Natural killer cell (primary cell): ENCODE results near the gene PRAC2. TPM values are rescaled to one million over a fixed set of nuclear protein-coding genes. Genes with fewer than 3 reads are reported as not detected.
A peak's percentile ranks its signal among the peaks of the same experiment; 100 is the strongest.

ENCODE experiments used
- ATAC-seq, 3 donors: fragments of 150-1000 bp in 2 of 3; fragments of 200-7000 bp in 1 of 3; cut with Tn5 transposase; 1 replicate in 1 of 3; 2 replicates in 2 of 3; pipeline ENCODE4 v1.10.0; 2021; ENCODE audit warnings: mild to moderate bottlenecking in 2 of 3, moderate library complexity in 2 of 3
- DNase-seq, 2 donors: peaks; one replicate each; pipeline versions ENCODE4 v3.0.0 to v3.0.0-alpha.2; 2013 to 2021; ENCODE audit warnings: mixed read lengths in 1 of 2
- H3K27ac ChIP-seq: one replicate; pipeline ENCODE4 v1.5.1; 2013; ENCODE audit warnings: mild to moderate bottlenecking, low read length
- H3K27me3 ChIP-seq: one replicate; pipeline ENCODE4 v1.6.1; 2013; ENCODE audit warnings: low read length; ENCODE audit not compliant: control insufficient read depth, insufficient read depth
- H3K36me3 ChIP-seq: one replicate; pipeline ENCODE4 v1.6.1; 2013; ENCODE audit warnings: low read length; ENCODE audit not compliant: control insufficient read depth, insufficient read depth
- H3K4me1 ChIP-seq: one replicate; pipeline ENCODE4 v1.6.1; 2013; ENCODE audit warnings: low read length; ENCODE audit not compliant: control insufficient read depth, insufficient read depth
- H3K4me3 ChIP-seq: one replicate; pipeline ENCODE4 v1.5.1; 2013; ENCODE audit warnings: low read length
- H3K9me3 ChIP-seq: one replicate; pipeline ENCODE4 v1.6.1; 2013; ENCODE audit warnings: low read length; ENCODE audit not compliant: control insufficient read depth, insufficient read depth
- H3K27ac Mint-ChIP-seq, 2 donors: one replicate each; pipeline ENCODE4 v1.8.0; 2022; ENCODE audit warnings: mild to moderate bottlenecking in 2 of 2, mixed read lengths in 2 of 2, moderate library complexity in 1 of 2
- H3K27me3 Mint-ChIP-seq, 2 donors: one replicate each; pipeline ENCODE4 v1.8.0; 2022; ENCODE audit warnings: low read depth in 2 of 2, mixed read lengths in 2 of 2
- H3K36me3 Mint-ChIP-seq: one replicate; pipeline ENCODE4 v1.8.0; 2022; ENCODE audit warnings: mixed read lengths
- H3K4me1 Mint-ChIP-seq, 2 donors: one replicate each; pipeline ENCODE4 v1.8.0; 2022; ENCODE audit warnings: mixed read lengths in 2 of 2
- H3K4me3 Mint-ChIP-seq: one replicate; pipeline ENCODE4 v1.8.0; 2022; ENCODE audit warnings: mild to moderate bottlenecking, moderate library complexity, mixed read lengths
- H3K9me3 Mint-ChIP-seq, 2 donors: one replicate each; pipeline ENCODE4 v1.8.0; 2022; ENCODE audit warnings: mixed read lengths in 2 of 2
- CTCF ChIP-seq: fragments of 200-600 bp; IDR thresholded peaks from one replicate; pipeline ENCODE4 v1.8.0; 2022; ENCODE audit warnings: antibody characterized with exemption
- WGBS: methylation state at CpG from one replicate; pipeline ENCODE4 v1.1.7; 2013; ENCODE audit warnings: missing lambda C conversion rate; ENCODE audit not compliant: insufficient coverage; 5-methylcytosine and 5-hydroxymethylcytosine counted together
- intact Hi-C: fragments of 100-400 bp; cut with micrococcal nuclease; formaldehyde crosslinking; loops from one replicate; pipeline ENCODE4 v1.14.2; 2022
- total RNA-seq, 4 donors: library from RNA; stranded (reverse); fragments of 120-200 nt in 1 of 4; gene quantifications; one replicate each; pipeline versions ENCODE4 v1.2.3 to v1.2.4, GENCODE V29; 2013 to 2022

The PRAC2 gene
- total RNA-seq, 3 donors from 2014 or later (not counting 1 experiment from before 2014, with no cell fraction given) = not detected

GRCh38 chr17:48737330-48738043 is 14.5 kb downstream of the PRAC2 start:
- TF ChIP-seq CTCF = no peak
- no peak overlapping the region for H3K27ac Mint-ChIP-seq
- H3K36me3 ChIP-seq = no peaks in the 10 kb centered on the region
- H3K27ac ChIP-seq = no peak overlapping the region
- H3K36me3 Mint-ChIP-seq = no peaks in the 10 kb centered on the region
- H3K4me1 ChIP-seq = peaks cover 15% of the 10 kb centered on the region
- peaks cover 81 to 82% of the 10 kb centered on the region in 2 donors for H3K27me3 Mint-ChIP-seq
- intact Hi-C loops = no loop called here
- no peaks in the 10 kb centered on the region for H3K9me3 Mint-ChIP-seq
- H3K4me1 Mint-ChIP-seq = peaks cover 4 to 15% of the 10 kb centered on the region in 2 donors
- no peaks in the 10 kb centered on the region for H3K9me3 ChIP-seq
- DNase-seq (no peak), ATAC-seq (no peak)
- 52% methylated on average over 4 of the region's 4 CpGs for WGBS
- H3K27me3 ChIP-seq = peaks cover 64% of the 10 kb centered on the region
- H3K4me3 Mint-ChIP-seq = no peak overlapping the region
- H3K4me3 ChIP-seq = no peak overlapping the region

GRCh38 chr17:48738424-48738802 is 15.4 kb downstream of the PRAC2 start:
- Histone ChIP-seq H3K4me1 (peaks cover 12% of the 10 kb centered on the region), H3K27me3 (peaks cover 66% of the 10 kb centered on the region), H3K27ac (no peak overlapping the region), H3K36me3 (no peaks in the 10 kb centered on the region), H3K9me3 (no peaks in the 10 kb centered on the region), H3K4me3 (no peak overlapping the region)
- H3K9me3 Mint-ChIP-seq = no peaks in the 10 kb centered on the region
- TF ChIP-seq CTCF = no peak
- no peaks in the 10 kb centered on the region for H3K36me3 Mint-ChIP-seq
- WGBS = 8% methylated on average over 10 of the region's 11 CpGs
- no peak overlapping the region for H3K27ac Mint-ChIP-seq
- intact Hi-C loops = no loop called here
- peaks cover 82 to 84% of the 10 kb centered on the region in 2 donors for H3K27me3 Mint-ChIP-seq
- DNase-seq (no peak), ATAC-seq (no peak)
- peaks cover 2 to 13% of the 10 kb centered on the region in 2 donors for H3K4me1 Mint-ChIP-seq
- no peak overlapping the region for H3K4me3 Mint-ChIP-seq

- H3K4me3 Mint-ChIP-seq = peak overlapping the region; percentile 28
- H3K4me1 Mint-ChIP-seq = peaks cover 0 to 7% of the 10 kb centered on the region in 2 donors
- Histone ChIP-seq H3K4me1 (peaks cover 11% of the 10 kb centered on the region), H3K9me3 (no peaks in the 10 kb centered on the region), H3K4me3 (no peak overlapping the region), H3K36me3 (no peaks in the 10 kb centered on the region), H3K27ac (no peak overlapping the region), H3K27me3 (peaks cover 65% of the 10 kb centered on the region)
- intact Hi-C loops = no loop called here
- DNase-seq (peak in 1 of 2 donors; percentile 34), ATAC-seq (peak in 1 of 3 donors; percentile 35)
- H3K27ac Mint-ChIP-seq = no peak overlapping the region
- no peaks in the 10 kb centered on the region for H3K36me3 Mint-ChIP-seq
- WGBS = 7% methylated on average over 35 of the region's 37 CpGs
- H3K27me3 Mint-ChIP-seq = peaks cover 82 to 84% of the 10 kb centered on the region in 2 donors
- H3K9me3 Mint-ChIP-seq = no peaks in the 10 kb centered on the region
- no peak for TF ChIP-seq CTCF
Measured at GRCh38 chr17:48738803-48739526, 16.0 kb downstream of the PRAC2 start.
